ENCODE results near the gene POLR2J. TPM values are rescaled to one million over a fixed set of nuclear protein-coding genes. Genes with fewer than 3 reads are reported as not detected.
A peak's percentile ranks its signal among the peaks of the same experiment; 100 is the strongest.

The POLR2J gene
- total RNA-seq, 2 experiments from 2014 or later = 62.4 to 68.6 TPM

DNA sequence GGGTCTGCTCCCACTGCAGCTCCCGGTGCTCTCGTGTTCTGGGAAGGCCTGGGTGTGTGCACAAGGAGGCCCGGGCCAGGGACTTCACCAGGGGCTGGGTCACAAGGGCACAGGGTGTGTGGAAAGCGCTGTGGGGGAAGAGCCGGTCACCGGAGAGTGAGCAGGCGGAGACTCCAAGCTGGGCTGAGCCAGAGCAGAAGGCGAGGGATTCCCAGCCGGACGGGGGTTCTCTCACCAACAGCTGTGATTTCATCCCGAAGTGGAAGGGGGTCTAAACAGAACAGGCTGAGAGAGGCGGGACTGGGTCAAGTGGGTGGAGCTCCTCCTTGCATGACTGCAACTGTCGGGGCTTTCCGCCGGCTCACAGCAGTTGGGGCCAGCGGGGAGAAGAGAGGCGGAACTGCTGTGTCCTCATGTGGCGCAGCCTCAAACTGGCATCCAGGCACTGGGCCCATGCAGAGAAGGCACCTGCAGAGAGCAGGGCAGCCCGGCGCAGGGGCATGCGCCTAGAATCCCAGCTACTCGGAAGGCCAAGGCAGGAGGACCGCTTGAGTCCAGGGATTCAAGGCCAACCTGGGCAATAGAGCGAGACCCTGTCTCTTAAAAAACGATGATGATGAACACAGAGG is 53.0 kb downstream of the POLR2J start:
- Histone ChIP-seq H3K36me3 (ENCODE audit: insufficient read depth, low read length) (peaks cover 62% of the 10 kb centered on the region), H4K20me1 (ENCODE audit: insufficient read depth, low read length) (no peaks in the 10 kb centered on the region), H2AFZ (ENCODE audit: low read length) (no peak overlapping the region), H3K9me3 (ENCODE audit: low read length) (no peaks in the 10 kb centered on the region), H3K9me2 (ENCODE audit: insufficient read depth, low read length) (no peaks in the 10 kb centered on the region), H3K4me3 (ENCODE audit: low read depth, low read length, poor library complexity, severe bottlenecking) (peak overlapping the region; percentile 52), H3K27ac (ENCODE audit: low read depth, low read length, poor library complexity, severe bottlenecking) (peak overlapping the region; percentile 97), H3K4me1 (ENCODE audit: insufficient read depth, low read length, poor library complexity, severe bottlenecking) (peaks cover 96% of the 10 kb centered on the region), H3K79me2 (ENCODE audit: insufficient read depth, low read depth, low read length) (peaks cover 13% of the 10 kb centered on the region; the same call in 1 of the 2 replicates), H3K4me2 (ENCODE audit: low read length) (peak overlapping the region; percentile 97)
- TF ChIP-seq, protein P1, sequence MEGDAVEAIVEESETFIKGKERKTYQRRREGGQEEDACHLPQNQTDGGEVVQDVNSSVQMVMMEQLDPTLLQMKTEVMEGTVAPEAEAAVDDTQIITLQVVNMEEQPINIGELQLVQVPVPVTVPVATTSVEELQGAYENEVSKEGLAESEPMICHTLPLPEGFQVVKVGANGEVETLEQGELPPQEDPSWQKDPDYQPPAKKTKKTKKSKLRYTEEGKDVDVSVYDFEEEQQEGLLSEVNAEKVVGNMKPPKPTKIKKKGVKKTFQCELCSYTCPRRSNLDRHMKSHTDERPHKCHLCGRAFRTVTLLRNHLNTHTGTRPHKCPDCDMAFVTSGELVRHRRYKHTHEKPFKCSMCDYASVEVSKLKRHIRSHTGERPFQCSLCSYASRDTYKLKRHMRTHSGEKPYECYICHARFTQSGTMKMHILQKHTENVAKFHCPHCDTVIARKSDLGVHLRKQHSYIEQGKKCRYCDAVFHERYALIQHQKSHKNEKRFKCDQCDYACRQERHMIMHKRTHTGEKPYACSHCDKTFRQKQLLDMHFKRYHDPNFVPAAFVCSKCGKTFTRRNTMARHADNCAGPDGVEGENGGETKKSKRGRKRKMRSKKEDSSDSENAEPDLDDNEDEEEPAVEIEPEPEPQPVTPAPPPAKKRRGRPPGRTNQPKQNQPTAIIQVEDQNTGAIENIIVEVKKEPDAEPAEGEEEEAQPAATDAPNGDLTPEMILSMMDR (conservative IDR thresholded peaks at IDR 0.05; ENCODE audit: low read length) = no peak
- no peak for TF ChIP-seq EZH2phosphoT487 (IDR thresholded peaks at IDR 0.05; ENCODE audit: borderline replicate concordance, low read depth, low read length)
- no TSS peak for BruUV-seq (replicated peaks)
- CTCF ChIA-PET (ENCODE audit: unreplicated experiment) = interaction anchor here (0.9 to 1.5 kb wide), 3 partner anchors 13 to 21 kb away, joined by 3 to 4 read pairs (median 3); no protein-coding TSS in a partner anchor
- intact Hi-C loops (cut with micrococcal nuclease; ENCODE audit: unreplicated experiment) = loop anchor here (1.0 kb wide), 3 partner anchors 13 to 20 kb away; no protein-coding TSS in a partner anchor
- POLR2A ChIA-PET = interaction anchor here (0.8 to 4.6 kb wide), 13 partner anchors 9 to 441 kb away, joined by 3 to 40 read pairs (median 5); no protein-coding TSS in a partner anchor
- peak; percentile 94 for DNase-seq (ENCODE audit: low spot score)

DNA sequence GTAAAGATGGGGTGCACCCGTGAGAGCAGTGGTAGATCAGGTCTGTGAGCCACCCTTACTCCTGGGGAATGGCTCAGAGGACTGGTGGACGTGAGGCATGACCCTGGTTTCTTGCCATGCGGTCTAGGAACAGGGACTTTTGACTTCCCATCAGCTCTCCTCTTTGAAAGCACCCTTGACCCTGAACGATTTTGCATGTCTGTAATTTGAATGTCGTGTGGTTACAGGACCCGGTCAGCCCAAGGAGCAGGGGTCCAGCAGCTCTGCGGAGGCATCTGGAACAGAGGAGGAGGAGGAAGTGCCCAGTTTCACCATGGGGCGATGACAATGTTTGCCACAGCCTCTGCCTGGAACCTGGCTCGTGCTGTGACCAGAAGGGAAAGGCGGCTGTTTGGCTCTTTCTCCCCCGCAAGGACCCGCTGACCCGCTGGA is 53.9 kb downstream of the POLR2J start:
- peaks cover 96% of the 10 kb centered on the region for H3K4me1 ChIP-seq (ENCODE audit: insufficient read depth, low read length, poor library complexity, severe bottlenecking)
- H3K4me3 ChIP-seq (ENCODE audit: low read depth, low read length, poor library complexity, severe bottlenecking) = peak overlapping the region; percentile 52
- POLR2A ChIA-PET = interaction anchor here (1.5 to 4.6 kb wide), 6 partner anchors 10 to 28 kb away, joined by 4 to 40 read pairs (median 22); no protein-coding TSS in a partner anchor
- H3K4me2 ChIP-seq (ENCODE audit: low read length) = peak overlapping the region; percentile 97
- no peaks in the 10 kb centered on the region for H3K9me3 ChIP-seq (ENCODE audit: low read length)
- CTCF ChIA-PET (ENCODE audit: unreplicated experiment) = interaction anchor here (0.7 to 1.5 kb wide), 2 partner anchors 12 to 47 kb away, joined by 3 read pairs; no protein-coding TSS in a partner anchor
- H3K9me2 ChIP-seq (ENCODE audit: insufficient read depth, low read length) = no peaks in the 10 kb centered on the region
- H4K20me1 ChIP-seq (ENCODE audit: insufficient read depth, low read length) = no peaks in the 10 kb centered on the region
- H2AFZ ChIP-seq (ENCODE audit: low read length) = no peak overlapping the region
- TF ChIP-seq EZH2phosphoT487 (IDR thresholded peaks at IDR 0.05; ENCODE audit: borderline replicate concordance, low read depth, low read length) = no peak
- TF ChIP-seq, protein P1 (conservative IDR thresholded peaks at IDR 0.05; ENCODE audit: low read length) = no peak
- H3K27ac ChIP-seq (ENCODE audit: low read depth, low read length, poor library complexity, severe bottlenecking) = peak overlapping the region; percentile 97
- intact Hi-C loops (cut with micrococcal nuclease; ENCODE audit: unreplicated experiment) = loop anchor here (1.0 kb wide), 1 partner anchor 13 kb away; no protein-coding TSS in a partner anchor
- peaks cover 13% of the 10 kb centered on the region; the same call in 1 of the 2 replicates for H3K79me2 ChIP-seq (ENCODE audit: insufficient read depth, low read depth, low read length)
- DNase-seq (ENCODE audit: low spot score) = peak; percentile 47
- no TSS peak for BruUV-seq (replicated peaks)
- peaks cover 71% of the 10 kb centered on the region for H3K36me3 ChIP-seq (ENCODE audit: insufficient read depth, low read length)

Data from OCI-LY7 (cell line).